Measurements from ENCODE around the gene TFIP11.

TFIP11 gene

DNA sequence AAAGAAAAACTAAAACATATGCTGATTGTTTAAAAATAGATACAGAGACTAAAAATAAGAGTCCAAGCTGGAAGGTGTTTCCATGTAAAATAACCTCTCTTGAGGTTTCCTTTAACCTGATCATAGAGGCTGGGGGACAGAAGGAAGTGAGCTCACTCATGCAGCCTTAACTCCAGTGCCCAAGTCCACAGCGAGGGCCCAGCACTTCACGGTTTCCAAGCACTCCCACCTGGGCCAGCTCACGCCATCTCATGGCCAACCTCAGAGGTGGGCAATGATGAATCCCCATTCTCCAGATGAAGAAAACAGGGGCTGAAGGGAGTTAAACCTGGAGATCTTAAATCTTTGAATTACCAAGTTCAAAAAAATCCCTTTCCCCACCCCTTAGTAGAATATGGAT is 14.9 kb upstream of the TFIP11 start:
- no peak for DNase-seq (ENCODE audit: low read depth)
- Histone ChIP-seq H3K9me3 (ENCODE audit: control insufficient read depth, low read length) (no peaks in the 10 kb centered on the region), H3K4me3 (ENCODE audit: low read length) (no peak overlapping the region), H3K27me3 (replicated peaks; ENCODE audit: control insufficient read depth, insufficient read depth, low read length) (no peaks in the 10 kb centered on the region), H3K4me1 (ENCODE audit: control insufficient read depth, insufficient read depth, low read length) (peaks cover 8% of the 10 kb centered on the region), H3K9ac (ENCODE audit: low read length) (no peak overlapping the region), H3K36me3 (ENCODE audit: control insufficient read depth, insufficient read depth, low read length, severe bottlenecking) (peaks cover 51% of the 10 kb centered on the region)

DNA sequence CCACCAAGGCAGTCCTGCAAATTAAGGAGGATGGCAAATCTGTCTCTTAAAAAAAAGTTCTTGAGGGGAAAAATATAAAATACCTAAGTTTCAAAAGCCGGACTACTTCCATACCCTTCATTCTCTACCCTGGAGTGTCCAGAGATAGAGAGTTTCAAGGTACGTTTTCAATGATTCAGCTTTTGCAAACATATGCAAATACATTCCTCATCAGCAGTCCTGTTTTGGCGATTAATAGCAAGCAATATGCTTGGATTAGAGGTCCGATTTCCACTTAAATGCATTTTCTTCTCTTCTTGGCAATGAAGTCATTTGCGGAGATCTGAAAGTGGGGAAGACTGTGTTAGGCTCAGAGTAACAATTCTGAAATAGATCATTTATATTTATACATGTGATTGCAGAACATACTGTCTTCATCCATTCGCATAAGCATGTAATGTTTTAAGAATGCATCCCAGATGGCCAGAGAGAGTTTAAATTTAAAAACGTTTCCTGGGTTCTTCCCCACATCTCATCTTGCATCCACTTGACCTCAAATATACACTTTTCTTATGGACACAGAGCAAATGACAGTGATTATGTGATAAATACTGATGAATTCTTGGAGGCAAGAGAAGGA is 13.8 kb upstream of the TFIP11 start:
- Histone ChIP-seq H3K4me3 (ENCODE audit: low read length) (no peak overlapping the region), H3K27me3 (replicated peaks; ENCODE audit: control insufficient read depth, insufficient read depth, low read length) (no peaks in the 10 kb centered on the region), H3K9me3 (ENCODE audit: control insufficient read depth, low read length) (no peaks in the 10 kb centered on the region), H3K4me1 (ENCODE audit: control insufficient read depth, insufficient read depth, low read length) (peaks cover 8% of the 10 kb centered on the region), H3K9ac (ENCODE audit: low read length) (no peak overlapping the region), H3K36me3 (ENCODE audit: control insufficient read depth, insufficient read depth, low read length, severe bottlenecking) (peaks cover 41% of the 10 kb centered on the region)
- peak; percentile 7 for DNase-seq (ENCODE audit: low read depth)

DNA sequence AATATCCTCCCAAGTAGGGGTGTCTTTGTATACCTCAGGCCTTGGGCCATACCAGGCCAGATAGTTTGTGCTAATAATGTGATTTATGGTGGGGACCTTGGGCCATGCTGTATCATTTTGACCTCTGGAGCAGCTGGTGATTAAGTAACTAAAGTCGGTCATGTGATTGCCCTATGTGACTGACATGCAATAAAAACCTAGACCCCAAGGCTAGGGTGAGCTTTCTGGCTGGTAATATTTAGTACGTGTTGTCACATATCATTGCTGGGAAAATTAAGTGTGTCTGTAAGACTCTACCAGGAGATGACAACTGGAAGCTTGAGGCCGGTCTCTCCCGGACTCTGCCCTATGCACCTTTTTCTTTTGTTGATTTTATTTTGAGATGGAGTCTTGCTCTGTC is 12.6 kb upstream of the TFIP11 start:
- Histone ChIP-seq H3K9me3 (ENCODE audit: control insufficient read depth, low read length) (no peaks in the 10 kb centered on the region), H3K27me3 (replicated peaks; ENCODE audit: control insufficient read depth, insufficient read depth, low read length) (no peaks in the 10 kb centered on the region), H3K9ac (ENCODE audit: low read length) (no peak overlapping the region), H3K36me3 (ENCODE audit: control insufficient read depth, insufficient read depth, low read length, severe bottlenecking) (peaks cover 38% of the 10 kb centered on the region), H3K4me1 (ENCODE audit: control insufficient read depth, insufficient read depth, low read length) (peaks cover 4% of the 10 kb centered on the region), H3K4me3 (ENCODE audit: low read length) (no peak overlapping the region)
- DNase-seq (ENCODE audit: low read depth): no peak

DNA sequence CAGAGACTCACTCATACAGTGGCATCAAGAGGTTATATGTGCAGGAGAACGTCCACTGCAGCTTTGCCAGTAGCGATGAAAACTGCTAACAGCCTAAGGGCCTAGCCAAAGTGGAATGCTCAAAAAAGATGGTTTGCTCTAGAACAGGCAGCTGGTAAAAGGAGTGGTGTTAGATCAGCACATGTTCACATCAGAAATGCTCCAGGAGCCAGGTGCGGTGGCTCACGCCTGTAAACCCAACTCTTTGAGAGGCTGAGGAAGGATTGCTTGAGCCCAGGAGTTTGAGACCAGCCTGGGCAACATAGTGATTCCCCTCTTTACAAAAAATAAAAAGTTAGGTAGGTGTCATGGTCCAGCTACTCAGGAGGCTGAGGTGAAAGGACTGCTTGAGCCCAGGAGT is 10.3 kb upstream of the TFIP11 start:
- Histone ChIP-seq H3K36me3 (ENCODE audit: control insufficient read depth, insufficient read depth, low read length, severe bottlenecking) (peaks cover 27% of the 10 kb centered on the region), H3K4me3 (ENCODE audit: low read length) (no peak overlapping the region), H3K27me3 (replicated peaks; ENCODE audit: control insufficient read depth, insufficient read depth, low read length) (no peaks in the 10 kb centered on the region), H3K4me1 (ENCODE audit: control insufficient read depth, insufficient read depth, low read length) (no peaks in the 10 kb centered on the region), H3K9me3 (ENCODE audit: control insufficient read depth, low read length) (no peaks in the 10 kb centered on the region), H3K9ac (ENCODE audit: low read length) (no peak overlapping the region)
- no peak for DNase-seq (ENCODE audit: low read depth)

DNA sequence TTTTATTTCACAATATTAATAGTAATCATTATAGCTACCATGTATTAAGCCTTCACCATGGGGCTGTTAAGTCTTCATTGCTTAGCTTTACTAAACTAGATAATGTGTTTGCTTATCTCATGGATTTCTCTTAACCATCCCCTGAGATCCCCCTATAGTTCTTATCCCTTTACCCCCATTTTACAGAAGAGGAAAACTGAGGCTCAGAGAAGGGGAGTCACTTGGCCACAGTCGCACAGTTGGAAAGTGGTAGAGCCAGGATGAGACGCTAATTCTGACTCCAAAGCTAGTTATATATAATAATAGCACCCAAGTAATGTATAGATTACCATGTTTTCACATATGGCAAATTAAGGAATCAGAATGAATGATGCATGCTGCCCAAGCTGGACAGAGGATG is 9.7 kb upstream of the TFIP11 start:
- no peaks in the 10 kb centered on the region for H3K27me3 ChIP-seq (replicated peaks; ENCODE audit: control insufficient read depth, insufficient read depth, low read length)
- peaks cover 21% of the 10 kb centered on the region for H3K36me3 ChIP-seq (ENCODE audit: control insufficient read depth, insufficient read depth, low read length, severe bottlenecking)
- no peak for DNase-seq (ENCODE audit: low read depth)
- H3K9ac ChIP-seq (ENCODE audit: low read length): no peak overlapping the region
- no peaks in the 10 kb centered on the region for H3K4me1 ChIP-seq (ENCODE audit: control insufficient read depth, insufficient read depth, low read length)
- H3K4me3 ChIP-seq (ENCODE audit: low read length): no peak overlapping the region
- no peaks in the 10 kb centered on the region for H3K9me3 ChIP-seq (ENCODE audit: control insufficient read depth, low read length)

DNA sequence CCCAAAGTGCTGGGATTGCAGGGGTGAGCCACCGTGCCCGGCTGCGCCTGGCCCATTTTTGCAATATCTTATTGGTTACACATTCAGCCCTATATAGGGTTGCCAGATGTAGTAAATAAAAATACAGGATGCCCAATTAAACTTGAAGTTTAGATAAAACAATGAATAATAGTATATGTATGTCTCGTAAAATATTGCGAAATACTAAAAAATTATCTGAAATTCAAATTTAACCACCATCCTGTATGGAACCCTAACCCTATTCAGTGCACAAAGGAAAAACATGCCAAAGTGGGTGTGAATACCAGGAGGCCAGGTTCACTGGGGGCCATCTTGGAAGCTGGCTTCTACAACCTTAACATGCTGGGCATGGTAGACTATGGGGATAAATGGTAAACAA is 5.2 kb upstream of the TFIP11 start:
- Histone ChIP-seq H3K9me3 (ENCODE audit: control insufficient read depth, low read length) (no peaks in the 10 kb centered on the region), H3K36me3 (ENCODE audit: control insufficient read depth, insufficient read depth, low read length, severe bottlenecking) (no peaks in the 10 kb centered on the region), H3K4me1 (ENCODE audit: control insufficient read depth, insufficient read depth, low read length) (peaks cover 11% of the 10 kb centered on the region), H3K9ac (ENCODE audit: low read length) (no peak overlapping the region), H3K4me3 (ENCODE audit: low read length) (no peak overlapping the region), H3K27me3 (replicated peaks; ENCODE audit: control insufficient read depth, insufficient read depth, low read length) (no peaks in the 10 kb centered on the region)
- no peak for DNase-seq (ENCODE audit: low read depth)

DNA sequence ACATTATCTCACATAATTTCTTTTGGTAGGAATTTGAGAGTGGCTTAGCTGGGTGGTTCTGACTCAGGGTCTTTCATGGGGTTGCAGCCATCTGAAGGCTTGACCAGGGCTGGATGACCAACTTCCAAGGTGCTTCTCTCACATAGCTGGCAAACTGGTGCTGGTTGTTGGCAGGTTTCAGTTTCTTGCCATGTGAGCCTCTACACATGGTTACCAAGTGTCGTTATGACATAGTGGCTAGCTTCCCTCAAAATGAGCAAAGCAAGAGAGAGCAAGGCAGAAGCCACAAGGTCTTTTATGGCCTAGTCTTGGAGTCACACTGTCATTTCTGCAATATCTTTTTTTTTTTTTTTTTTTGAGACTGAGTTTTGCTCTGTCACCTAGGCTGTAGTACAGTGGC is 4.2 kb upstream of the TFIP11 start:
- DNase-seq (ENCODE audit: low read depth): no peak
- H3K9me3 ChIP-seq (ENCODE audit: control insufficient read depth, low read length): no peaks in the 10 kb centered on the region
- H3K9ac ChIP-seq (ENCODE audit: low read length): no peak overlapping the region
- H3K4me3 ChIP-seq (ENCODE audit: low read length): no peak overlapping the region
- peaks cover 14% of the 10 kb centered on the region for H3K4me1 ChIP-seq (ENCODE audit: control insufficient read depth, insufficient read depth, low read length)
- no peaks in the 10 kb centered on the region for H3K36me3 ChIP-seq (ENCODE audit: control insufficient read depth, insufficient read depth, low read length, severe bottlenecking)
- no peaks in the 10 kb centered on the region for H3K27me3 ChIP-seq (replicated peaks; ENCODE audit: control insufficient read depth, insufficient read depth, low read length)

DNA sequence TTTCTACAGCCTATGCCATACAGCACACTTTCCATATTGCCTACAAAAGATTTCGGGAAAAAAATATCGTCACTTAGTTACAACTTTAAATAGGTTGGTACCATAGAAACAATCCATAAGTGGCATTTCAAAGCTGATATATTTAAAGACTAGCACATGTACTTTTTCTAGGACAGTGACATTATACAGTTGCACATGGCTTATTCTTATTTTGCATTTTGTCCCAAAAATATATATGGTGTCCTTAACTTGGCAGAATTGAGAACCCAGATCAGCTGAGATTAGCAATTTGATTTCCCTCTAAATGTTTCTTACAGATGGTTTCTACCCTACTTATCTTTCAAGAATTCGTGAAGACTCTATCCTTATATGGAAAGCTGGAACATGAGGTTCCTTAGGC is 3.7 kb upstream of the TFIP11 start:
- Histone ChIP-seq H3K4me3 (ENCODE audit: low read length) (no peak overlapping the region), H3K9ac (ENCODE audit: low read length) (no peak overlapping the region), H3K9me3 (ENCODE audit: control insufficient read depth, low read length) (no peaks in the 10 kb centered on the region), H3K4me1 (ENCODE audit: control insufficient read depth, insufficient read depth, low read length) (peaks cover 20% of the 10 kb centered on the region), H3K27me3 (replicated peaks; ENCODE audit: control insufficient read depth, insufficient read depth, low read length) (no peaks in the 10 kb centered on the region), H3K36me3 (ENCODE audit: control insufficient read depth, insufficient read depth, low read length, severe bottlenecking) (no peaks in the 10 kb centered on the region)
- DNase-seq (ENCODE audit: low read depth): no peak

DNA sequence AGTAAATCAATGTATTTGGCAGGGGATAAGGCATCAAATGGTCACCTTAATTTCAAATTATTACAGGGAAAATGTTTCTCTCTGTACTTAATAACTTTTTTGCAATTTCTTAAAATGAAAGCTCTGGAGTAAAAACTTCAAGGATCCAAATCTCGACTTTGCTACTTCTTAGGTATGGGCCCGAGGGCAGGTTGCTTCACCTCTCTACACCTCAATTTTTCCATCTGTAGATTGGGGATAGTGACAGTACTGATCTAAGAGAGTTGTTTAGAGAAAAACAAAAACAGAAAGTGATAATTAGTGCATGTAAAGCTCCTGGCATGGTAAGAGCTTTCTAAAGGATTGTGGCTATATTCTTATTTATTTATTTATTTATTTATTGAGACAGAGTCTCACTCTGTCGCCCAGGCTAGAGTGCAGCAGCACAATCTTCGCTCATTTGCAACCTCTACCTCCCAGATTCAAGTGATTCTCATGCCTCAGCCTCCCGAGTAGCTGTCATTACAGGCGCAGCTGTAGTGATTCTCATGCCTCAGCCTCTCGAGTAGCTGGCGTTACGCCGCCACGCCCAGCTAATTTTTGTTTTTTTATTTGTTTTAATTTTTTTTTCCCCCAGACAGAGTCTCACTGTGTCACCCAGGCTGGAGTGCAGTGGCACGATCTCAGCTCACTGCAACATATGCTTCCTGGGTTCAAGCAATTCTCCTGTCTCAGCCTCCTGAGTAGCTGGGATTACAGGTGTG is 2.3 kb upstream of the TFIP11 start:
- no peak overlapping the region for H3K4me3 ChIP-seq (ENCODE audit: low read length)
- peaks cover 23% of the 10 kb centered on the region for H3K4me1 ChIP-seq (ENCODE audit: control insufficient read depth, insufficient read depth, low read length)
- DNase-seq (ENCODE audit: low read depth): no peak
- H3K36me3 ChIP-seq (ENCODE audit: control insufficient read depth, insufficient read depth, low read length, severe bottlenecking): peaks cover 7% of the 10 kb centered on the region
- no peaks in the 10 kb centered on the region for H3K27me3 ChIP-seq (replicated peaks; ENCODE audit: control insufficient read depth, insufficient read depth, low read length)
- no peak overlapping the region for H3K9ac ChIP-seq (ENCODE audit: low read length)
- H3K9me3 ChIP-seq (ENCODE audit: control insufficient read depth, low read length): no peaks in the 10 kb centered on the region

DNA sequence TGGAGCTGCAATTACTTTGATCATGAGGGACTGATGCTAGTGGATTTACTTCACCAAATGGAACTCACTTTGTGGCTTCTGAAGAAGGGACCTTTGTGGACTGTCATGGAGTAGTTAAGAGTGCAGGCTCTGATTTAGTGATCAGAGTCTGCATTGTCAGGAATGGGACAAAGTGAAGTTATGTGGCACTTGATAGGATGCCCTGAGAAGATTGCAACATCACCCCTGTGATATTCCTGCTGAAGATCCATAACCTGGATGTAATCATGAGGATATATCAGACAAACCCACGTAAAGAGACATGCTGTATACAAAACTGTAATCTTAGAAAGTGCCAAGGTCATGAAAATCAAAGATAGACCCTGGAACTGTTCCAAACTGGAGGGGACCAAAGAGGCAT is 1.6 kb upstream of the TFIP11 start:
- H3K9me3 ChIP-seq (ENCODE audit: control insufficient read depth, low read length): no peaks in the 10 kb centered on the region
- H3K27me3 ChIP-seq (replicated peaks; ENCODE audit: control insufficient read depth, insufficient read depth, low read length): no peaks in the 10 kb centered on the region
- H3K4me3 ChIP-seq (ENCODE audit: low read length): no peak overlapping the region
- no peak overlapping the region for H3K9ac ChIP-seq (ENCODE audit: low read length)
- peaks cover 14% of the 10 kb centered on the region for H3K36me3 ChIP-seq (ENCODE audit: control insufficient read depth, insufficient read depth, low read length, severe bottlenecking)
- H3K4me1 ChIP-seq (ENCODE audit: control insufficient read depth, insufficient read depth, low read length): peaks cover 23% of the 10 kb centered on the region
- no peak for DNase-seq (ENCODE audit: low read depth)

DNA sequence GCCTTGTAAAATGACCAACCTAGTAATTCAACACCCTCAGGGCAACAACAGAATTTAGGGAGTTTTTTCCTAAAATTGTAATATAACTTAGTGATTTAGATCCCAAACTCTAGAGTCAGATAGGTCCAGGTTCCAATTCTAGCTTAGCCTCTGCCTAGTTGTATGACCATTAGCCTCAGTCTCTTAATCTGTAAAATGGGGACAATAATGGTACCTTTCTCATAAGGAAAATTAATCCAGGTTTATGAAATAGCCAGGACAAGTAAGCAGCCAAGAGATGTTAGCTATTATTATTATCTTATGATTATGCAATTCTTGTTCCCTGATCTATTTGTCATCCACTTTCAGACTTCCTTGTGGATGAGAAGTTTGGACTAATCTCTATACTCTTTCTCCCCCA is 4.1 kb downstream of the TFIP11 start:
- DNase-seq (ENCODE audit: low read depth): no peak
- H3K9me3 ChIP-seq (ENCODE audit: control insufficient read depth, low read length): no peaks in the 10 kb centered on the region
- H3K36me3 ChIP-seq (ENCODE audit: control insufficient read depth, insufficient read depth, low read length, severe bottlenecking): peaks cover 68% of the 10 kb centered on the region
- no peak overlapping the region for H3K4me3 ChIP-seq (ENCODE audit: low read length)
- H3K4me1 ChIP-seq (ENCODE audit: control insufficient read depth, insufficient read depth, low read length): peaks cover 17% of the 10 kb centered on the region
- H3K27me3 ChIP-seq (replicated peaks; ENCODE audit: control insufficient read depth, insufficient read depth, low read length): no peaks in the 10 kb centered on the region
- H3K9ac ChIP-seq (ENCODE audit: low read length): no peak overlapping the region

DNA sequence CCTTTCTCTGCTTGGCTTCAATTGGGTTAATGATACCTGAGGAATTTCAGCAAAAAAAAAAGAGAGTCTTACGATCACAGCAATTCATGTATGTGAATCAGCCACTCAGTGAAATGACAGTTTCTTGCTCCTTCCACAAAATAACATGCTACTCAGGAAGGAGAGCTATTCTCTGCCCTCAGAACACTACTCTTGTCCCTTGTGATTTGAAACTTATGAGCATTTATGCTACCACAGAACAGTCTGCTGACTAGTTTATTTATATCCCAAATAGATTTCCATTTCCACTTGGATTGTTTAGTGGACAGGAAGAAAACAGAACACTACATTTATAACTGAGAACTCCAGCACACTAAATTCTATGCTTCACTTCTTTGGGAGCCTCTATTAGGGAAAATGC is 8.5 kb downstream of the TFIP11 start:
- H3K9ac ChIP-seq (ENCODE audit: low read length): no peak overlapping the region
- DNase-seq (ENCODE audit: low read depth): no peak
- H3K27me3 ChIP-seq (replicated peaks; ENCODE audit: control insufficient read depth, insufficient read depth, low read length): no peaks in the 10 kb centered on the region
- H3K4me1 ChIP-seq (ENCODE audit: control insufficient read depth, insufficient read depth, low read length): no peaks in the 10 kb centered on the region
- H3K9me3 ChIP-seq (ENCODE audit: control insufficient read depth, low read length): no peaks in the 10 kb centered on the region
- no peak overlapping the region for H3K4me3 ChIP-seq (ENCODE audit: low read length)
- peaks cover 95% of the 10 kb centered on the region for H3K36me3 ChIP-seq (ENCODE audit: control insufficient read depth, insufficient read depth, low read length, severe bottlenecking)
